OCI-LY1 (cell line): Measurements from ENCODE around the gene ZSWIM3.

Experiments
- H2AFZ ChIP-seq: fragments of 200-600 bp; sonication (generic), shearing (Covaris generic); 2 replicates; pipeline ENCODE4 v1.6.0; 2014; ENCODE audit warnings: antibody characterized with exemption, mild to moderate bottlenecking, low read length
- H3F3A ChIP-seq: fragments of 200-600 bp; sonication (generic), shearing (Covaris generic); 2 replicates; pipeline ENCODE4 v1.6.0; 2014; ENCODE audit warnings: mild to moderate bottlenecking, antibody characterized with exemption, low read length, moderate library complexity; ENCODE audit not compliant: insufficient read depth
- H3K27ac ChIP-seq: fragments of 200-600 bp; sonication (generic); 2 replicates; pipeline ENCODE4 v1.5.1; 2014; ENCODE audit warnings: low read length, mixed run types, mild to moderate bottlenecking, low read depth; ENCODE audit not compliant: poor library complexity, severe bottlenecking
- H3K27me3 ChIP-seq: fragments of 200-600 bp; sonication (generic); 2 replicates; pipeline ENCODE4 v1.6.0; 2014; ENCODE audit warnings: antibody characterized with exemption, mild to moderate bottlenecking, low read length, moderate library complexity; ENCODE audit not compliant: insufficient read depth
- H3K36me3 ChIP-seq: fragments of 200-600 bp; sonication (generic); 2 replicates; pipeline ENCODE4 v1.6.1; 2014; ENCODE audit warnings: mild to moderate bottlenecking, antibody characterized with exemption, low read length, moderate library complexity, mixed read lengths; ENCODE audit not compliant: insufficient read depth
- H3K4me1 ChIP-seq: fragments of 200-600 bp; sonication (generic); 2 replicates; pipeline ENCODE4 v1.5.1; 2014; ENCODE audit warnings: mild to moderate bottlenecking, low read length, moderate library complexity; ENCODE audit not compliant: insufficient read depth, severe bottlenecking
- H3K4me2 ChIP-seq: fragments of 200-600 bp; sonication (generic), shearing (Covaris generic); 2 replicates; pipeline ENCODE4 v1.6.1; 2014; ENCODE audit warnings: low read length
- H3K4me3 ChIP-seq: fragments of 200-600 bp; sonication (generic); 2 replicates; pipeline ENCODE4 v1.5.1; 2014; ENCODE audit warnings: low read length, low read depth, mild to moderate bottlenecking, mixed read lengths; ENCODE audit not compliant: poor library complexity, severe bottlenecking
- H3K79me2 ChIP-seq: fragments of 200-600 bp; shearing (Covaris generic); 2 replicates; pipeline ENCODE4 v1.6.1; 2016; ENCODE audit warnings: mixed run types, low read length, mixed read lengths; ENCODE audit not compliant: insufficient read depth
- H3K9ac ChIP-seq: fragments of 200-600 bp; sonication (generic), shearing (Covaris generic); 2 replicates; pipeline ENCODE4 v1.6.1; 2014; ENCODE audit warnings: mild to moderate bottlenecking, low read length, mixed read lengths
- H3K9me2 ChIP-seq: fragments of 200-600 bp; sonication (generic), shearing (Covaris generic); 2 replicates; pipeline ENCODE4 v1.6.1; 2014; ENCODE audit warnings: low read depth, mild to moderate bottlenecking, low read length, mixed read lengths
- H3K9me3 ChIP-seq: fragments of 200-600 bp; shearing (Covaris generic); 2 replicates; pipeline ENCODE4 v1.6.1; 2014; ENCODE audit warnings: low read length, mixed read lengths
- H4K20me1 ChIP-seq: fragments of 200-600 bp; sonication (generic), shearing (Covaris generic); 2 replicates; pipeline ENCODE4 v1.6.0; 2016; ENCODE audit warnings: mild to moderate bottlenecking, low read length; ENCODE audit not compliant: insufficient read depth
- EZH2 ChIP-seq: fragments of 200-600 bp; sonication (generic), shearing (Covaris generic); IDR thresholded peaks from 2 replicates; pipeline ENCODE4 v1.8.0; 2017; ENCODE audit warnings: borderline replicate concordance, mixed run types, mild to moderate bottlenecking, antibody characterized with exemption, low read length, moderate library complexity, mixed read lengths
- TF ChIP-seq, protein P1 (sequence below): fragments of 200-600 bp; sonication (generic), shearing (Covaris generic); IDR thresholded peaks from 2 replicates; pipeline ENCODE4 v1.5.1; 2017; ENCODE audit warnings: mild to moderate bottlenecking, antibody characterized with exemption, low read length, moderate library complexity, mixed read lengths

The ZSWIM3 gene

DNA sequence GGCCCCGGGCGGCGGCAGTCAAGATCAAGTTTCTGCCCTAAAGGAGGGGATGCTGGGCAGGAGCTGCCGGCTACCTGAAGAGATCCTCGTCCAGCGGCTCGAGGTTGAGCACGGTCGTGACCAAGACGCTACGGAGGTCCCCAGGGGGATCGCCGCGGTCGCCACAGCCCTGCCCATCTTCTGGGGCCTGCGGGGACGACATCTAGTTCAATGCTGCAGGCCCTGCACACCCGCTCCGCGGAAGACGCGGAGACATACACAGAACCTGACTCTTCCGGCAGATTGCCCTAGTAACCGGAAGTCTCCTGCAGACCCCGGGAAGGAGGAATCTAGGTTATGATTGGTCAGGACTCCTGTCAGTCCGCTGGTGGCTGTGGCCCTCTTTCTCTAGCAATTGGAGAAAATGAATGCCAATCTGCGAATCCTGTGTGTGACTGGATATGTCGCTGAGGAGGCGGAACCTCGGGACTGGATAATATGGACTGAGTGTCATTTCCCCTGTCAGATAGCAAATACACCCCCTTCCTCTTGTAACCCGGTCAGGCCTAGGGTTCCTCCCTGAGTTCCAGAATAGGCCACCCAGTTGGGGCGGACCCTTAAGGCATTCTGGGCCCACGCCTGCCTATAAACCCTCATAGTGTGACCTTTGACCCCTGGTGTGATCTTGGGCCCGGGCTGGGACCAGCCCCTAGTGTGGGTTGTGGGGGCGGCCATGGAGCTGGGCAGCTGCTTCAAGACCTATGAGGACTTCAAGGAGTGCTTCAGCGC lies at the start of gene ZSWIM3, which contains the start of gene ACOT8:
Gene ZSWIM3 (plus strand): TSS at position 501 of the 768 bp plus-strand sequence. CDS start 212 bp downstream, at position 713.
Gene ACOT8 (minus strand): TSS at position 279 of the 768 bp plus-strand sequence. CDS start 77 bp downstream, at position 202.
- Histone ChIP-seq H3K9me3 (no peaks in the 10 kb centered on the region), H3K36me3 (peaks cover 8% of the 10 kb centered on the region; the same call in 1 of the 2 replicates), H3F3A (no peaks in the 10 kb centered on the region), H3K4me2 (peak within 1 kb of the TSS; percentile 85), H3K9me2 (no peaks in the 10 kb centered on the region), H3K27me3 (no peaks in the 10 kb centered on the region), H3K9ac (peak within 1 kb of the TSS; percentile 83), H2AFZ (no peak within 1 kb of the TSS), H3K79me2 (peaks cover 7% of the 10 kb centered on the region; the same call in 1 of the 2 replicates), H3K27ac (peak within 1 kb of the TSS; percentile 77), H3K4me1 (peaks cover 41% of the 10 kb centered on the region), H3K4me3 (peak within 1 kb of the TSS; percentile 84), H4K20me1 (no peaks in the 10 kb centered on the region)
- no peak for TF ChIP-seq EZH2
- TF ChIP-seq, protein P1, sequence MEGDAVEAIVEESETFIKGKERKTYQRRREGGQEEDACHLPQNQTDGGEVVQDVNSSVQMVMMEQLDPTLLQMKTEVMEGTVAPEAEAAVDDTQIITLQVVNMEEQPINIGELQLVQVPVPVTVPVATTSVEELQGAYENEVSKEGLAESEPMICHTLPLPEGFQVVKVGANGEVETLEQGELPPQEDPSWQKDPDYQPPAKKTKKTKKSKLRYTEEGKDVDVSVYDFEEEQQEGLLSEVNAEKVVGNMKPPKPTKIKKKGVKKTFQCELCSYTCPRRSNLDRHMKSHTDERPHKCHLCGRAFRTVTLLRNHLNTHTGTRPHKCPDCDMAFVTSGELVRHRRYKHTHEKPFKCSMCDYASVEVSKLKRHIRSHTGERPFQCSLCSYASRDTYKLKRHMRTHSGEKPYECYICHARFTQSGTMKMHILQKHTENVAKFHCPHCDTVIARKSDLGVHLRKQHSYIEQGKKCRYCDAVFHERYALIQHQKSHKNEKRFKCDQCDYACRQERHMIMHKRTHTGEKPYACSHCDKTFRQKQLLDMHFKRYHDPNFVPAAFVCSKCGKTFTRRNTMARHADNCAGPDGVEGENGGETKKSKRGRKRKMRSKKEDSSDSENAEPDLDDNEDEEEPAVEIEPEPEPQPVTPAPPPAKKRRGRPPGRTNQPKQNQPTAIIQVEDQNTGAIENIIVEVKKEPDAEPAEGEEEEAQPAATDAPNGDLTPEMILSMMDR, result no peak

DNA sequence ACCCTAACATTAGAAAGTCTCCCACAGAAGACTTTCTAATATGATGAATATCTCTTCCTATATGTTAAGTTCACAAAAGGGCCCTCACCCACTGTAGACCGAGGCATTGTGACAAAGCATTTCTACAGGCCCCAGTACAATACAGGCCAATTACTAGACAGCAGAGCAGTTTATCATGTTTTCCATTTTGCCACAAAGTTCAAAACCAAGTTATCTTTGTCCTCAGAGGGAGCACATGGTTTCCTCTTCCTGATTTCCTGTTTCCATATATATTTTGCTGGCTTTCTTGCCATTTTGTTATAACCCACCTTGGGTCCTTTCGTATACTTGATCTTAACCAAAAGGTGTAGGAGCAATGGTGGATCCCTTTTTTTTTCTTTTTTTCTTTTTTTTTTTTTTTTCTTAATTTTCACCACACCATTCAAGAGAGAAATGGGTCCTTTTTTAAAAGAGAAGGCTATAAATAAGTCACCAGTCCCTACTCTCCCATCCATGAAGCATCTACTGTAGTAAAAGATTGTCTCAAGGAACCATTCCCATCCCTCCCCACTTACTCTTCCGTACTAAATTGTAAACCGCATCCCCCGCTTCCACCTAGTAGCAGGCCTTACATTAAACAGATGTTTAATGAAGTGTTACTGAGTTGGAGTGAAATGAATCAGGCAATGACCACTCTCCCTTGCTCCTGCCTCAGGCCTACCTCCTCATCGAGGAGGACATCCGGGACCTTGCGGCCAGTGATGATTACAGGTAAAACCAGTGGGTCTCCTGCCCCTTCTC lies 47.0 kb upstream of the ZSWIM3 start:
- TF ChIP-seq EZH2, result no peak
- TF ChIP-seq, protein P1, result no peak
- Histone ChIP-seq H3K79me2 (peaks cover 10% of the 10 kb centered on the region; the same call in 1 of the 2 replicates), H3K9me3 (peaks cover 6% of the 10 kb centered on the region), H3K4me2 (no peak overlapping the region), H2AFZ (no peak overlapping the region), H4K20me1 (no peaks in the 10 kb centered on the region), H3K9me2 (no peaks in the 10 kb centered on the region), H3K27me3 (no peaks in the 10 kb centered on the region), H3K4me3 (no peak overlapping the region), H3K9ac (no peak overlapping the region), H3K36me3 (peaks cover 77% of the 10 kb centered on the region), H3K4me1 (peaks cover 11% of the 10 kb centered on the region), H3K27ac (no peak overlapping the region), H3F3A (peaks cover 4% of the 10 kb centered on the region; the same call in 1 of the 2 replicates)

DNA sequence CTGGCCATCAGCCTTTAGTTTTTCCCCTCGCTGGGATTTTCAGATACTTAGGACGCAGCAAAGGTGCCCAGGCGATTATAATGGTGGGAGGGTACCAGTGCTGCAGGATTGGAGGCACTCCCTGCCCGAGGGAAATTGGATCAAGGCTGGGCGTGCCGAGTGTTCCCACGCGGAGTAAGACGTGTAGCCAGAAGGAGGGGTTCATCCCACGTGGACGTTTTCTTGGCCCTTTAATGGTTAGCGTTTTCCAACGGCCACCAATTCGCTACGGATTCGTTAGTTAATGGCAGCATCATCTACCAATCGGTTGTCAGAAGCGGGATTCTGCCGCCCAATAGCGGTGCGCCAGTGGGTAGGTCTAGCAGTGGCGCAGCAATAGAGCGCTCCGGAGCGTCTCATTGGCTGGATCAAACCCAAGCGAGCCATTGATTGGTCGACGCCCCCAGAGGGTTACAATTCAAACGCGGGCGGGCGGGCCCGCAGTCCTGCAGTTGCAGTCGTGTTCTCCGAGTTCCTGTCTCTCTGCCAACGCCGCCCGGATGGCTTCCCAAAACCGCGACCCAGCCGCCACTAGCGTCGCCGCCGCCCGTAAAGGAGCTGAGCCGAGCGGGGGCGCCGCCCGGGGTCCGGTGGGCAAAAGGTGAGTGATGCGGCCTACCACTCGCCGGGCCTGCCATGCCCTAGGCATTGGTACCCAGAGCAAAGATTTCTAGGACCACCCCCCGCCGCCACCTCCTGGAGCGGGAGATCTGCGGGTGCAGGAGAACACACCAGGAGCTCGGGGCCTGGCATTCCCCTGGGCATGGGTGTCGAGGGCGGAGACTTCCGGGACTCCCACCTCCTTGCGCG lies 45.0 kb upstream of the ZSWIM3 start, which contains the start of gene UBE2C:
Gene UBE2C (plus strand): TSS at position 488 of the 849 bp plus-strand sequence. CDS start 52 bp downstream, at position 540.
- Histone ChIP-seq H3K4me1 (peaks cover 11% of the 10 kb centered on the region), H2AFZ (no peak within 1 kb of the TSS), H3K9me3 (peaks cover 6% of the 10 kb centered on the region), H3K27ac (peak within 1 kb of the TSS; percentile 82), H3K4me3 (peak within 1 kb of the TSS; percentile 96), H4K20me1 (no peaks in the 10 kb centered on the region), H3K9ac (peak within 1 kb of the TSS; percentile 97), H3K27me3 (no peaks in the 10 kb centered on the region), H3K4me2 (peak within 1 kb of the TSS; percentile 81), H3K79me2 (peaks cover 10% of the 10 kb centered on the region; the same call in 1 of the 2 replicates), H3K36me3 (peaks cover 81% of the 10 kb centered on the region), H3F3A (peaks cover 4% of the 10 kb centered on the region; the same call in 1 of the 2 replicates), H3K9me2 (no peaks in the 10 kb centered on the region)
- no peak for TF ChIP-seq EZH2
- TF ChIP-seq, protein P1, result no peak
